BLaER1 treated with 17β-estradiol and CSF1 and Interleukin-3, amounts not matched to agents 10 nM and 100 nM (cell line): ENCODE measurements around the gene PIK3AP1.

Source experiments
- H3K27ac ChIP-seq, 11 experiments: shearing (Covaris generic); formaldehyde crosslinking; 2 replicates each; pipeline ENCODE4 v1.8.1; 2022
- H3K27me3 ChIP-seq, 11 experiments: shearing (Covaris generic); formaldehyde crosslinking; 2 replicates each; pipeline ENCODE4 v1.8.1; 2022
- H3K36me3 ChIP-seq, 11 experiments: shearing (Covaris generic); formaldehyde crosslinking; 2 replicates each; pipeline ENCODE4 v1.8.1; 2022
- H3K4me1 ChIP-seq, 10 experiments: shearing (Covaris generic); formaldehyde crosslinking; 2 replicates each; pipeline ENCODE4 v1.8.1; 2022
- H3K4me2 ChIP-seq, 11 experiments: shearing (Covaris generic); formaldehyde crosslinking; 2 replicates each; pipeline ENCODE4 v1.8.1; 2022
- H3K4me3 ChIP-seq, 10 experiments: shearing (Covaris generic); formaldehyde crosslinking; 2 replicates each; pipeline ENCODE4 v1.8.1; 2022
- H3K9ac ChIP-seq, 11 experiments: shearing (Covaris generic); formaldehyde crosslinking; 2 replicates each; pipeline ENCODE4 v1.8.1; 2022
- H3K9me3 ChIP-seq, 11 experiments: shearing (Covaris generic); formaldehyde crosslinking; replicated peaks in 1 of 11; 2 replicates each; pipeline ENCODE4 v1.8.1; 2022
- H4K20me1 ChIP-seq, 11 experiments: shearing (Covaris generic); formaldehyde crosslinking; 2 replicates each; pipeline ENCODE4 v1.8.1; 2022
- Cebpa-rat ChIP-seq, 11 experiments: shearing (Covaris generic); IDR thresholded peaks; 2 replicates each; pipeline ENCODE4 v1.8.1; 2022

Gene PIK3AP1

GRCh38 chr10:96661632-96662031 is 58.7 kb downstream of the PIK3AP1 start:
- Histone ChIP-seq H3K4me1 (peaks cover 67 to 98% (median 82%) of the 10 kb centered on the region in 10 experiments), H3K9me3 (peaks cover 0 to 19% (median 10%) of the 10 kb centered on the region in 11 experiments; a peak in 16 of 22 replicates), H3K27me3 (no peaks in the 10 kb centered on the region), H3K9ac (no peak overlapping the region), H4K20me1 (peaks cover 1 to 97% (median 93%) of the 10 kb centered on the region in 11 experiments; a peak in 19 of 22 replicates), H3K36me3 (peaks cover 31 to 95% (median 66%) of the 10 kb centered on the region in 11 experiments), H3K4me3 (no peak overlapping the region), H3K4me2 (peak overlapping the region in 7 of 11 experiments; percentile 4 to 97 (median 53); a peak in 12 of 22 replicates), H3K27ac (peak overlapping the region in 5 of 11 experiments; percentile 1 to 44 (median 20); a peak in 4 of 22 replicates)
- no peak for TF ChIP-seq Cebpa-rat (IDR thresholded peaks at IDR 0.05)

- Histone ChIP-seq H3K4me2 (peak overlapping the region in 8 of 11 experiments; percentile 4 to 97 (median 52); a peak in 14 of 22 replicates), H3K9ac (no peak overlapping the region), H3K9me3 (peaks cover 4 to 32% (median 24%) of the 10 kb centered on the region in 11 experiments; a peak in 20 of 22 replicates), H3K27me3 (no peaks in the 10 kb centered on the region), H4K20me1 (peaks cover 0 to 97% (median 88%) of the 10 kb centered on the region in 11 experiments; a peak in 17 of 22 replicates), H3K4me1 (peaks cover 67 to 98% (median 82%) of the 10 kb centered on the region in 10 experiments), H3K27ac (peak overlapping the region in 5 of 11 experiments; percentile 9 to 44 (median 18); a peak in 5 of 22 replicates), H3K36me3 (peaks cover 35 to 95% (median 66%) of the 10 kb centered on the region in 11 experiments), H3K4me3 (no peak overlapping the region)
- no peak for TF ChIP-seq Cebpa-rat (IDR thresholded peaks at IDR 0.05)
These were observed 60.0 kb downstream of the PIK3AP1 start for GRCh38 chr10:96660297-96660696.

- TF ChIP-seq Cebpa-rat (IDR thresholded peaks at IDR 0.05): no peak
- H3K9ac ChIP-seq: peak overlapping the region in 10 of 11 experiments; percentile 47 to 67 (median 60); a peak in 18 of 22 replicates
- H3K27me3 ChIP-seq: no peaks in the 10 kb centered on the region
- peaks cover 5 to 36% (median 29%) of the 10 kb centered on the region in 11 experiments; a peak in 20 of 22 replicates for H3K9me3 ChIP-seq
- H3K27ac ChIP-seq: peak overlapping the region; percentile 39 to 89 (median 83)
- peak overlapping the region; percentile 62 to 98 (median 87) for H3K4me2 ChIP-seq
- peaks cover 37 to 95% (median 66%) of the 10 kb centered on the region in 11 experiments for H3K36me3 ChIP-seq
- H3K4me3 ChIP-seq: peak overlapping the region in 6 of 10 experiments; percentile 4 to 64 (median 37); a peak in 6 of 20 replicates
- peaks cover 67 to 98% (median 82%) of the 10 kb centered on the region in 10 experiments for H3K4me1 ChIP-seq
- peaks cover 0 to 97% (median 73%) of the 10 kb centered on the region in 11 experiments; a peak in 16 of 22 replicates for H4K20me1 ChIP-seq
These were observed 61.5 kb downstream of the PIK3AP1 start for GRCh38 chr10:96658844-96659243.

GRCh38 chr10:96657385-96657784 is 62.9 kb downstream of the PIK3AP1 start:
- H3K4me3 ChIP-seq: peak overlapping the region in 7 of 10 experiments; percentile 15 to 64 (median 50); a peak in 10 of 20 replicates
- H3K9me3 ChIP-seq: peaks cover 5 to 35% (median 27%) of the 10 kb centered on the region in 11 experiments; a peak in 20 of 22 replicates
- H3K9ac ChIP-seq: peak overlapping the region in 8 of 11 experiments; percentile 1 to 75 (median 42); a peak in 8 of 22 replicates
- TF ChIP-seq Cebpa-rat (IDR thresholded peaks at IDR 0.05): no peak
- H4K20me1 ChIP-seq: peaks cover 0 to 100% (median 62%) of the 10 kb centered on the region in 11 experiments; a peak in 16 of 22 replicates
- H3K27me3 ChIP-seq: no peaks in the 10 kb centered on the region
- H3K4me2 ChIP-seq: peak overlapping the region; percentile 5 to 98 (median 87); a peak in 19 of 22 replicates
- H3K27ac ChIP-seq: peak overlapping the region in 9 of 11 experiments; percentile 70 to 96 (median 89); a peak in 17 of 22 replicates
- H3K4me1 ChIP-seq: peaks cover 79 to 100% (median 93%) of the 10 kb centered on the region in 10 experiments
- peaks cover 48 to 93% (median 61%) of the 10 kb centered on the region in 11 experiments for H3K36me3 ChIP-seq

GRCh38 chr10:96656839-96657238 is 63.5 kb downstream of the PIK3AP1 start:
- Histone ChIP-seq H3K27me3 (no peaks in the 10 kb centered on the region), H3K36me3 (peaks cover 48 to 87% (median 61%) of the 10 kb centered on the region in 11 experiments), H3K4me3 (peak overlapping the region in 9 of 10 experiments; percentile 8 to 64 (median 44); a peak in 16 of 20 replicates), H3K9me3 (peaks cover 5 to 35% (median 27%) of the 10 kb centered on the region in 11 experiments; a peak in 20 of 22 replicates), H3K27ac (peak overlapping the region in 9 of 11 experiments; percentile 52 to 96 (median 89); a peak in 18 of 22 replicates), H3K4me1 (peaks cover 85 to 100% (median 96%) of the 10 kb centered on the region in 10 experiments), H4K20me1 (peaks cover 0 to 98% (median 57%) of the 10 kb centered on the region in 11 experiments; a peak in 16 of 22 replicates), H3K9ac (peak overlapping the region in 7 of 11 experiments; percentile 19 to 75 (median 62); a peak in 11 of 22 replicates), H3K4me2 (peak overlapping the region; percentile 5 to 98 (median 87); a peak in 20 of 22 replicates)
- peak in 6 of 11 experiments; percentile 11 to 68 (median 36); a peak in 6 of 22 replicates for TF ChIP-seq Cebpa-rat (IDR thresholded peaks at IDR 0.05)

- H3K4me2 ChIP-seq: peak overlapping the region in 10 of 11 experiments; percentile 74 to 98 (median 88); a peak in 19 of 22 replicates
- H4K20me1 ChIP-seq: peaks cover 0 to 98% (median 50%) of the 10 kb centered on the region in 11 experiments; a peak in 16 of 22 replicates
- peak overlapping the region in 10 of 11 experiments; percentile 7 to 96 (median 88); a peak in 19 of 22 replicates for H3K27ac ChIP-seq
- peaks cover 90 to 100% (median 97%) of the 10 kb centered on the region in 10 experiments for H3K4me1 ChIP-seq
- peak overlapping the region in 7 of 11 experiments; percentile 19 to 75 (median 62); a peak in 9 of 22 replicates for H3K9ac ChIP-seq
- no peaks in the 10 kb centered on the region for H3K27me3 ChIP-seq
- peaks cover 50 to 87% (median 61%) of the 10 kb centered on the region in 11 experiments for H3K36me3 ChIP-seq
- TF ChIP-seq Cebpa-rat (IDR thresholded peaks at IDR 0.05): no peak
- H3K4me3 ChIP-seq: peak overlapping the region in 9 of 10 experiments; percentile 11 to 64 (median 44); a peak in 16 of 20 replicates
- peaks cover 5 to 35% (median 26%) of the 10 kb centered on the region in 11 experiments; a peak in 20 of 22 replicates for H3K9me3 ChIP-seq
These were observed 64.1 kb downstream of the PIK3AP1 start for GRCh38 chr10:96656198-96656577.

- peaks cover 5 to 35% (median 26%) of the 10 kb centered on the region in 11 experiments; a peak in 20 of 22 replicates for H3K9me3 ChIP-seq
- peak overlapping the region in 6 of 11 experiments; percentile 22 to 78 (median 64); a peak in 7 of 22 replicates for H3K9ac ChIP-seq
- H3K4me1 ChIP-seq: peaks cover 90 to 100% (median 97%) of the 10 kb centered on the region in 10 experiments
- peak overlapping the region in 9 of 10 experiments; percentile 15 to 64 (median 44); a peak in 15 of 20 replicates for H3K4me3 ChIP-seq
- no peaks in the 10 kb centered on the region for H3K27me3 ChIP-seq
- H3K4me2 ChIP-seq: peak overlapping the region in 10 of 11 experiments; percentile 74 to 98 (median 88); a peak in 17 of 22 replicates
- H4K20me1 ChIP-seq: peaks cover 0 to 98% (median 45%) of the 10 kb centered on the region in 11 experiments; a peak in 15 of 22 replicates
- H3K36me3 ChIP-seq: peaks cover 50 to 87% (median 62%) of the 10 kb centered on the region in 11 experiments
- TF ChIP-seq Cebpa-rat (IDR thresholded peaks at IDR 0.05): no peak
- peak overlapping the region in 10 of 11 experiments; percentile 52 to 96 (median 88); a peak in 19 of 22 replicates for H3K27ac ChIP-seq
These were observed 64.7 kb downstream of the PIK3AP1 start for GRCh38 chr10:96655461-96656197.

- Histone ChIP-seq H3K9ac (peak overlapping the region; percentile 68 to 90 (median 75)), H3K9me3 (peaks cover 5 to 25% (median 22%) of the 10 kb centered on the region in 11 experiments; a peak in 20 of 22 replicates), H3K36me3 (peaks cover 82 to 93% (median 85%) of the 10 kb centered on the region in 11 experiments), H3K4me2 (peak overlapping the region; percentile 81 to 98 (median 93)), H3K4me1 (peaks cover 97 to 100% (median 100%) of the 10 kb centered on the region in 10 experiments), H3K4me3 (peak overlapping the region; percentile 21 to 64 (median 47); a peak in 16 of 20 replicates), H3K27me3 (no peaks in the 10 kb centered on the region), H3K27ac (peak overlapping the region; percentile 76 to 96 (median 89)), H4K20me1 (peaks cover 0 to 98% (median 13%) of the 10 kb centered on the region in 11 experiments; a peak in 15 of 22 replicates)
- no peak for TF ChIP-seq Cebpa-rat (IDR thresholded peaks at IDR 0.05)
These were observed 68.3 kb downstream of the PIK3AP1 start for GRCh38 chr10:96651998-96652431.
